Measurements from ENCODE around the gene SLC7A1.

SLC7A1 gene

GRCh38 chr13:29594710-29595379 is 643 bp downstream of the SLC7A1 start:
- TF ChIP-seq, protein P1, sequence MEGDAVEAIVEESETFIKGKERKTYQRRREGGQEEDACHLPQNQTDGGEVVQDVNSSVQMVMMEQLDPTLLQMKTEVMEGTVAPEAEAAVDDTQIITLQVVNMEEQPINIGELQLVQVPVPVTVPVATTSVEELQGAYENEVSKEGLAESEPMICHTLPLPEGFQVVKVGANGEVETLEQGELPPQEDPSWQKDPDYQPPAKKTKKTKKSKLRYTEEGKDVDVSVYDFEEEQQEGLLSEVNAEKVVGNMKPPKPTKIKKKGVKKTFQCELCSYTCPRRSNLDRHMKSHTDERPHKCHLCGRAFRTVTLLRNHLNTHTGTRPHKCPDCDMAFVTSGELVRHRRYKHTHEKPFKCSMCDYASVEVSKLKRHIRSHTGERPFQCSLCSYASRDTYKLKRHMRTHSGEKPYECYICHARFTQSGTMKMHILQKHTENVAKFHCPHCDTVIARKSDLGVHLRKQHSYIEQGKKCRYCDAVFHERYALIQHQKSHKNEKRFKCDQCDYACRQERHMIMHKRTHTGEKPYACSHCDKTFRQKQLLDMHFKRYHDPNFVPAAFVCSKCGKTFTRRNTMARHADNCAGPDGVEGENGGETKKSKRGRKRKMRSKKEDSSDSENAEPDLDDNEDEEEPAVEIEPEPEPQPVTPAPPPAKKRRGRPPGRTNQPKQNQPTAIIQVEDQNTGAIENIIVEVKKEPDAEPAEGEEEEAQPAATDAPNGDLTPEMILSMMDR (IDR thresholded peaks at IDR 0.05; ENCODE audit: low read depth, low read length), result no peak
- peak overlapping the region; percentile 73 for H3K4me3 ChIP-seq (ENCODE audit: low read depth, low read length)

GRCh38 chr13:29594303-29594709 is 1.2 kb downstream of the SLC7A1 start:
- peak overlapping the region; percentile 73 for H3K4me3 ChIP-seq (ENCODE audit: low read depth, low read length)
- TF ChIP-seq, protein P1 (IDR thresholded peaks at IDR 0.05; ENCODE audit: low read depth, low read length), result no peak

GRCh38 chr13:29593605-29594297 is 1.7 kb downstream of the SLC7A1 start:
- peak overlapping the region; percentile 73 for H3K4me3 ChIP-seq (ENCODE audit: low read depth, low read length)
- TF ChIP-seq, protein P1 (IDR thresholded peaks at IDR 0.05; ENCODE audit: low read depth, low read length), result no peak

- TF ChIP-seq, protein P1 (IDR thresholded peaks at IDR 0.05; ENCODE audit: low read depth, low read length), result no peak
- no peak overlapping the region for H3K4me3 ChIP-seq (ENCODE audit: low read depth, low read length)
Observed at GRCh38 chr13:29591310-29591709, 4.2 kb downstream of the SLC7A1 start.

DNA sequence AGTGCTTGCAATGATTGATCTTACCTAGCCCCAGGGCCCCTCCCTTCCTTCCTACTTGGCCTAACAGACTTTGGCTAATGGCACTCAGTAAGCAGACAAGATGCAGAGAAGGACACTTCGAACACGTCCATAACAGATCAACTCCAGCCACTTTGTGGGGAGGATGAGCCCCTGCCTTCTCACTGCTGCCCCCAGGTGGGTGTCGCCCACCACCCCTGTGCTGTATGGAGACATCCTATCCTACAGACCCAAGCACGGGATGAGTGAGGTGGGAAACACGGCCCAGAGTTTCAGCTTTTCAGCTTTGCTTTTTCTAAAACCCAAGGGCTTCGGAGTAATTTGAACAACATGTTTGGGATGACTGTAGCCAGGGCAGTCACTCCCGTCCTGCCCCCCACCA is 5.5 kb downstream of the SLC7A1 start:
- no peak overlapping the region for H3K4me3 ChIP-seq (ENCODE audit: low read depth, low read length)
- TF ChIP-seq, protein P1 (IDR thresholded peaks at IDR 0.05; ENCODE audit: low read depth, low read length), result no peak

DNA sequence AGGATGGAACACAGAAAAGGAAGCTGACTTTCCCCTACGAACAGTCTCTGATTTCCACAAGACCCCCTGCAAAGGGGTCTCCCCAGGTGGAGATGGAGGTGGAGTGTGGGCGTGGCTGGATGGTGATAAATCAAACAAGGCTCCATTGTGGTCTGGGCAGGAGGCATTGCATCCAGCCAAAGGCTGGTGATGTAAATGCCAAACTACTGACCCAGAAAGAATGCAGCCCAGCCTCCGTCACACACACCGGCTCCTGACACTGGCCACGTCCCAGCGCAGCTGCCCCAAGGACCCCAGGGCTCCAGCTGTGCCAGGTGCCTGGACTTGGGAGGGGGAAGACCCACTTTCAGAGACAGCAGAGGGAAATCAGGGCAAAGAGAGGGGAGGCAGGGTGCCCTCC is 6.3 kb downstream of the SLC7A1 start:
- H3K4me3 ChIP-seq (ENCODE audit: low read depth, low read length), result no peak overlapping the region

GRCh38 chr13:29587645-29588044 is 7.8 kb downstream of the SLC7A1 start:
- no peak overlapping the region for H3K4me3 ChIP-seq (ENCODE audit: low read depth, low read length)
- TF ChIP-seq, protein P1 (IDR thresholded peaks at IDR 0.05; ENCODE audit: low read depth, low read length), result no peak

More for the DNA sequence above, 6.3 kb downstream of the SLC7A1 start:
- TF ChIP-seq, protein P1 (IDR thresholded peaks at IDR 0.05; ENCODE audit: low read depth, low read length), result no peak

Data from WI38 (cell line).